Measurements from ENCODE around the gene ZNF225.
A peak's percentile ranks its signal among the peaks of the same experiment; 100 is the strongest.
"Not testable (repeated sequence)": the region's sequence is repeated elsewhere in the genome, so short reads cannot be mapped to it uniquely, and the experiment has no call there.

The ZNF225 gene

GRCh38 chr19:44156475-44156874 lies 43.3 kb downstream of the ZNF225 start:
- Histone ChIP-seq H3K9me3 (ENCODE audit: control insufficient read depth, low read length) (peaks cover 9% of the 10 kb centered on the region), H3K27ac (ENCODE audit: insufficient read depth, low read depth, low read length, poor library complexity, severe bottlenecking) (no peak overlapping the region), H3K27me3 (ENCODE audit: control insufficient read depth, insufficient read depth, low read length, poor library complexity, severe bottlenecking) (no peaks in the 10 kb centered on the region), H3K4me3 (ENCODE audit: insufficient read depth, low read depth, low read length) (no peak overlapping the region), H3K36me3 (ENCODE audit: control insufficient read depth, insufficient read depth, low read length) (peaks cover 38% of the 10 kb centered on the region), H3K4me1 (ENCODE audit: control insufficient read depth, insufficient read depth, low read length) (no peaks in the 10 kb centered on the region)
- WGBS, 2 experiments = 76 to 80% methylated on average over 1 to 2 of the region's 2 CpGs

- Histone ChIP-seq H3K27me3 (ENCODE audit: control insufficient read depth, insufficient read depth, low read length, poor library complexity, severe bottlenecking) (no peaks in the 10 kb centered on the region), H3K9me3 (ENCODE audit: control insufficient read depth, low read length) (no peaks in the 10 kb centered on the region), H3K4me1 (ENCODE audit: control insufficient read depth, insufficient read depth, low read length) (peaks cover 8% of the 10 kb centered on the region), H3K4me3 (ENCODE audit: insufficient read depth, low read depth, low read length) (no peak overlapping the region), H3K27ac (ENCODE audit: insufficient read depth, low read depth, low read length, poor library complexity, severe bottlenecking) (no peak overlapping the region), H3K36me3 (ENCODE audit: control insufficient read depth, insufficient read depth, low read length) (peaks cover 5% of the 10 kb centered on the region)
- 91 to 94% methylated on average over 2 of the region's 2 CpGs for WGBS, 2 experiments
Observed at GRCh38 chr19:44163789-44164188, 50.6 kb downstream of the ZNF225 start.

- Histone ChIP-seq H3K4me1 (ENCODE audit: control insufficient read depth, insufficient read depth, low read length) (peaks cover 8% of the 10 kb centered on the region), H3K9me3 (ENCODE audit: control insufficient read depth, low read length) (no peaks in the 10 kb centered on the region), H3K27ac (ENCODE audit: insufficient read depth, low read depth, low read length, poor library complexity, severe bottlenecking) (no peak overlapping the region), H3K4me3 (ENCODE audit: insufficient read depth, low read depth, low read length) (peak overlapping the region; percentile 75), H3K27me3 (ENCODE audit: control insufficient read depth, insufficient read depth, low read length, poor library complexity, severe bottlenecking) (no peaks in the 10 kb centered on the region), H3K36me3 (ENCODE audit: control insufficient read depth, insufficient read depth, low read length) (peaks cover 6% of the 10 kb centered on the region)
- 83 to 91% methylated on average over 2 to 3 of the region's 3 CpGs for WGBS, 2 experiments
Observed at GRCh38 chr19:44164327-44164672, 51.1 kb downstream of the ZNF225 start.

GRCh38 chr19:44164673-44165512 lies 51.7 kb downstream of the ZNF225 start, which contains the start of gene ZNF226:
ZNF226 (plus strand) TSS chr19:44165100; CDS start chr19:44170081, 4,981 bp downstream.
- no peaks in the 10 kb centered on the region for H3K9me3 ChIP-seq (ENCODE audit: control insufficient read depth, low read length)
- peaks cover 8% of the 10 kb centered on the region for H3K4me1 ChIP-seq (ENCODE audit: control insufficient read depth, insufficient read depth, low read length)
- H3K27ac ChIP-seq (ENCODE audit: insufficient read depth, low read depth, low read length, poor library complexity, severe bottlenecking) = peak within 1 kb of the TSS; percentile 68
- WGBS, 2 experiments = 1 to 2% methylated on average over 29 to 30 of the region's 32 CpGs
- no peaks in the 10 kb centered on the region for H3K27me3 ChIP-seq (ENCODE audit: control insufficient read depth, insufficient read depth, low read length, poor library complexity, severe bottlenecking)
- H3K4me3 ChIP-seq (ENCODE audit: insufficient read depth, low read depth, low read length) = peak within 1 kb of the TSS; percentile 75
- H3K36me3 ChIP-seq (ENCODE audit: control insufficient read depth, insufficient read depth, low read length) = peaks cover 11% of the 10 kb centered on the region

- WGBS, 2 experiments = 93 to 98% methylated on average over 4 to 6 of the region's 6 CpGs
- not testable (repeated sequence) for H3K4me3 ChIP-seq (ENCODE audit: insufficient read depth, low read depth, low read length); H3K27ac ChIP-seq (ENCODE audit: insufficient read depth, low read depth, low read length, poor library complexity, severe bottlenecking); H3K27me3 ChIP-seq (ENCODE audit: control insufficient read depth, insufficient read depth, low read length, poor library complexity, severe bottlenecking); H3K4me1 ChIP-seq (ENCODE audit: control insufficient read depth, insufficient read depth, low read length); H3K9me3 ChIP-seq (ENCODE audit: control insufficient read depth, low read length)
- H3K36me3 ChIP-seq (ENCODE audit: control insufficient read depth, insufficient read depth, low read length) = peaks cover 60% of the 10 kb centered on the region
Observed at GRCh38 chr19:44170660-44171059, 57.5 kb downstream of the ZNF225 start.

- peaks cover 10% of the 10 kb centered on the region for H3K9me3 ChIP-seq (ENCODE audit: control insufficient read depth, low read length)
- WGBS, 2 experiments = 94% methylated on average over 3 of the region's 3 CpGs
- H3K27ac ChIP-seq (ENCODE audit: insufficient read depth, low read depth, low read length, poor library complexity, severe bottlenecking) = no peak overlapping the region
- no peaks in the 10 kb centered on the region for H3K27me3 ChIP-seq (ENCODE audit: control insufficient read depth, insufficient read depth, low read length, poor library complexity, severe bottlenecking)
- no peak overlapping the region for H3K4me3 ChIP-seq (ENCODE audit: insufficient read depth, low read depth, low read length)
- H3K36me3 ChIP-seq (ENCODE audit: control insufficient read depth, insufficient read depth, low read length) = peaks cover 58% of the 10 kb centered on the region
- H3K4me1 ChIP-seq (ENCODE audit: control insufficient read depth, insufficient read depth, low read length) = no peaks in the 10 kb centered on the region
Observed at GRCh38 chr19:44176590-44176989, 63.4 kb downstream of the ZNF225 start.

GRCh38 chr19:44180968-44181367 lies 67.8 kb downstream of the ZNF225 start:
- H3K27me3 ChIP-seq (ENCODE audit: control insufficient read depth, insufficient read depth, low read length, poor library complexity, severe bottlenecking) = no peaks in the 10 kb centered on the region
- H3K9me3 ChIP-seq (ENCODE audit: control insufficient read depth, low read length) = peaks cover 3% of the 10 kb centered on the region
- H3K4me1 ChIP-seq (ENCODE audit: control insufficient read depth, insufficient read depth, low read length) = no peaks in the 10 kb centered on the region
- peaks cover 15% of the 10 kb centered on the region for H3K36me3 ChIP-seq (ENCODE audit: control insufficient read depth, insufficient read depth, low read length)
- H3K4me3 ChIP-seq (ENCODE audit: insufficient read depth, low read depth, low read length) = no peak overlapping the region
- H3K27ac ChIP-seq (ENCODE audit: insufficient read depth, low read depth, low read length, poor library complexity, severe bottlenecking) = no peak overlapping the region

- H3K9me3 ChIP-seq (ENCODE audit: control insufficient read depth, low read length) = peaks cover 2% of the 10 kb centered on the region
- H3K27me3 ChIP-seq (ENCODE audit: control insufficient read depth, insufficient read depth, low read length, poor library complexity, severe bottlenecking) = no peaks in the 10 kb centered on the region
- H3K4me3 ChIP-seq (ENCODE audit: insufficient read depth, low read depth, low read length) = no peak overlapping the region
- no peaks in the 10 kb centered on the region for H3K4me1 ChIP-seq (ENCODE audit: control insufficient read depth, insufficient read depth, low read length)
- H3K36me3 ChIP-seq (ENCODE audit: control insufficient read depth, insufficient read depth, low read length) = peaks cover 3% of the 10 kb centered on the region
- WGBS, 2 experiments = 88 to 90% methylated on average over 10 of the region's 10 CpGs
- H3K27ac ChIP-seq (ENCODE audit: insufficient read depth, low read depth, low read length, poor library complexity, severe bottlenecking) = no peak overlapping the region
Observed at GRCh38 chr19:44182145-44182544, 68.9 kb downstream of the ZNF225 start.
